WTC11 (cell line): Measurements from ENCODE around the gene RAPGEF2. TPM values are rescaled to one million over a fixed set of nuclear protein-coding genes. Genes with fewer than 3 reads are reported as not detected.
"Not testable (repeated sequence)": the region's sequence is repeated elsewhere in the genome, so short reads cannot be mapped to it uniquely, and the experiment has no call there.

ENCODE experiments used
- ATAC-seq: fragments of 200-7000 bp; cut with Tn5 transposase; 2 replicates; pipeline ENCODE4 v1.10.0; 2021; ENCODE audit warnings: mild to moderate bottlenecking, moderate library complexity
- CTCF ChIA-PET: fragments of 300-600 bp; sonication (Branson Sonifier 250); formaldehyde crosslinking; loops from one replicate; lab custom pipeline; 2021; ENCODE audit warnings: antibody characterized with exemption; lab: Charles Lee
- POLR2A ChIA-PET: fragments of 350-600 bp; sonication (Branson Sonifier 250); formaldehyde crosslinking; loops from one replicate; lab custom pipeline; 2021; ENCODE audit warnings: antibody characterized with exemption; lab: Charles Lee
- DNase-seq: peaks from one replicate; pipeline ENCODE4 v3.0.0; 2021; ENCODE audit warnings: low spot score
- H3K27ac Mint-ChIP-seq: 2 replicates; pipeline ENCODE4 v1.8.0; 2021; ENCODE audit warnings: mixed read lengths
- H3K27me3 Mint-ChIP-seq: 2 replicates; pipeline ENCODE4 v1.8.0; 2021; ENCODE audit warnings: low read depth, mild to moderate bottlenecking, moderate library complexity, mixed read lengths
- H3K36me3 Mint-ChIP-seq: 2 replicates; pipeline ENCODE4 v1.8.0; 2021; ENCODE audit warnings: mixed read lengths
- H3K4me1 Mint-ChIP-seq: 2 replicates; pipeline ENCODE4 v1.8.0; 2022; ENCODE audit warnings: mixed read lengths
- H3K4me3 Mint-ChIP-seq: 2 replicates; pipeline ENCODE4 v1.8.0; 2021; ENCODE audit warnings: mild to moderate bottlenecking, moderate library complexity, mixed read lengths
- H3K9me3 Mint-ChIP-seq: 2 replicates; pipeline ENCODE4 v1.8.0; 2021; ENCODE audit warnings: mixed read lengths
- ELF4 ChIP-seq: sonication (generic); formaldehyde crosslinking; IDR thresholded peaks from 2 replicates; pipeline ENCODE4 v1.8.1; 2022; ENCODE audit warnings: low read depth, mild to moderate bottlenecking, moderate library complexity, missing genetic modification reagents
- IRF2 ChIP-seq: sonication (generic); formaldehyde crosslinking; IDR thresholded peaks from 2 replicates; pipeline ENCODE4 v1.8.0; 2022; ENCODE audit warnings: low read depth, missing genetic modification reagents, borderline replicate concordance
- NFYB ChIP-seq: sonication (generic); formaldehyde crosslinking; conservative IDR thresholded peaks from 2 replicates; pipeline ENCODE4 v1.8.0; 2022; ENCODE audit warnings: low read depth, missing genetic modification reagents
- PRRX2 ChIP-seq: fragments of 250-450 bp; sonication (Bioruptor Pico); IDR thresholded peaks from 2 replicates; pipeline ENCODE4 v1.8.0; 2021; ENCODE audit warnings: mild to moderate bottlenecking
- SOX15 ChIP-seq: fragments of 250-450 bp; sonication (Bioruptor Pico); IDR thresholded peaks from 2 replicates; pipeline ENCODE4 v1.9.0; 2021; ENCODE audit warnings: mild to moderate bottlenecking
- TEAD1 ChIP-seq: sonication (generic); formaldehyde crosslinking; IDR thresholded peaks from 2 replicates; pipeline ENCODE4 v1.8.0; 2022; ENCODE audit warnings: mild to moderate bottlenecking, missing genetic modification reagents
- TP53 ChIP-seq: sonication (generic); formaldehyde crosslinking; IDR thresholded peaks from 2 replicates; pipeline ENCODE4 v1.8.1; 2023; ENCODE audit warnings: mild to moderate bottlenecking, missing genetic modification reagents
- ZNF219 ChIP-seq: sonication (generic); formaldehyde crosslinking; IDR thresholded peaks from 2 replicates; pipeline ENCODE4 v1.8.0; 2023; ENCODE audit warnings: missing genetic modification reagents, mild to moderate bottlenecking, borderline replicate concordance
- ZNF263 ChIP-seq: sonication (generic); formaldehyde crosslinking; IDR thresholded peaks from 2 replicates; pipeline ENCODE4 v1.8.1; 2022; ENCODE audit warnings: low read depth, mild to moderate bottlenecking, moderate library complexity, missing genetic modification reagents
- ZNF416 ChIP-seq: fragments of 250-450 bp; sonication (Bioruptor Pico); IDR thresholded peaks from 2 replicates; pipeline ENCODE4 v1.9.0; 2021; ENCODE audit warnings: mild to moderate bottlenecking, inconsistent platforms
- total RNA-seq: library from RNA; stranded (reverse); gene quantifications from 3 replicates; pipeline ENCODE4 v1.2.3, GENCODE V29; 2021
- TF ChIP-seq, protein P1 (sequence below): fragments of 250-450 bp; sonication (Bioruptor Pico); IDR thresholded peaks from 2 replicates; pipeline ENCODE4 v1.9.0; 2021; ENCODE audit warnings: mild to moderate bottlenecking
- TF ChIP-seq, protein P2 (sequence below): sonication (generic); formaldehyde crosslinking; IDR thresholded peaks from 2 replicates; pipeline ENCODE4 v1.8.0; 2023; ENCODE audit warnings: mild to moderate bottlenecking, missing genetic modification reagents
- TF ChIP-seq, protein P3 (sequence below): sonication (generic); formaldehyde crosslinking; conservative IDR thresholded peaks from 2 replicates; pipeline ENCODE4 v1.8.1; 2023; ENCODE audit warnings: mild to moderate bottlenecking, low read depth, missing genetic modification reagents, moderate library complexity
- TF ChIP-seq, protein P4 (sequence below): sonication (generic); formaldehyde crosslinking; IDR thresholded peaks from 2 replicates; pipeline ENCODE4 v1.8.0; 2022; ENCODE audit warnings: mild to moderate bottlenecking, missing genetic modification reagents
- TF ChIP-seq, protein P5 (sequence below): sonication (generic); formaldehyde crosslinking; IDR thresholded peaks from 2 replicates; pipeline ENCODE4 v1.8.0; 2022; ENCODE audit warnings: missing genetic modification reagents
- TF ChIP-seq, protein P6 (sequence below): sonication (generic); formaldehyde crosslinking; IDR thresholded peaks from 2 replicates; pipeline ENCODE4 v1.8.1; 2023; ENCODE audit warnings: mild to moderate bottlenecking, missing genetic modification reagents, moderate library complexity

The RAPGEF2 gene
- total RNA-seq, 1 experiment from 2014 or later = 40.6 TPM

DNA sequence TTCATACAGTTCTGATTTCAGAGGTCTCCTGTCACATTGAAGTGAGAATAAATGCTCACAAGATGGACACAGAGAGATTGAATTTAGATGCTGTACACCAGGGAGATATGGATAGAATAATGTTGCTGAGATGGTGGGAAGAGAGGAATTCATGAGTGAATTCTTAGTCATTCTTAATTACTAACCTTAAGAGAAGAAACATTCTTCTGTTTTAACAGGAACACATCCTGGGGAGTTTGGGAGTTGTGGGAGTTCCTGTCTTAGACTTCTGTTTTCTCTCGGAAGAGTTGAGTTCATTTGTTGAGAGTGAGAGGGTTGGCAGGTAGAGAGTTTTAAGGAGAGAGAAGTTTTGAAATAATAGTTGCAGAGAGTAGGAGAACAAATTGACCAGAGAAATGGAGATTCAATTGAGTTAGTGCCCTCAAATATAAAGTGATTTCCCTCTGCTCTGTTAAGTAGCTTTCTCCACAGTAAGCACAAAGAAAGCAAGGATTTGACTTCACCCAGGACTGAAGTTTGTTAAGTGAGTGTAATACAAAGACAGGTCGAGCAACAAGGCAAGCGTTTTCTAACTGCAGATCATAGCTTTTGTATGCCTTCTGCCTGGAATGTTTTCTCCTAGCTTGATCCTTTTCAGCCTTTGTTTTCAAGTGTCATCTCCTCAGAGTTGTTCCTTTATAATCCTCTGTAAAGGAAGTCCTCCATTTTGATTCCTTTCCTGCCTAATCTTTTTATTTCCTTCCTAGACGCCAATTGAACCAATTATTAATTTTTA, 205.9 kb downstream of the RAPGEF2 start (continued):
- TF ChIP-seq, protein P1, sequence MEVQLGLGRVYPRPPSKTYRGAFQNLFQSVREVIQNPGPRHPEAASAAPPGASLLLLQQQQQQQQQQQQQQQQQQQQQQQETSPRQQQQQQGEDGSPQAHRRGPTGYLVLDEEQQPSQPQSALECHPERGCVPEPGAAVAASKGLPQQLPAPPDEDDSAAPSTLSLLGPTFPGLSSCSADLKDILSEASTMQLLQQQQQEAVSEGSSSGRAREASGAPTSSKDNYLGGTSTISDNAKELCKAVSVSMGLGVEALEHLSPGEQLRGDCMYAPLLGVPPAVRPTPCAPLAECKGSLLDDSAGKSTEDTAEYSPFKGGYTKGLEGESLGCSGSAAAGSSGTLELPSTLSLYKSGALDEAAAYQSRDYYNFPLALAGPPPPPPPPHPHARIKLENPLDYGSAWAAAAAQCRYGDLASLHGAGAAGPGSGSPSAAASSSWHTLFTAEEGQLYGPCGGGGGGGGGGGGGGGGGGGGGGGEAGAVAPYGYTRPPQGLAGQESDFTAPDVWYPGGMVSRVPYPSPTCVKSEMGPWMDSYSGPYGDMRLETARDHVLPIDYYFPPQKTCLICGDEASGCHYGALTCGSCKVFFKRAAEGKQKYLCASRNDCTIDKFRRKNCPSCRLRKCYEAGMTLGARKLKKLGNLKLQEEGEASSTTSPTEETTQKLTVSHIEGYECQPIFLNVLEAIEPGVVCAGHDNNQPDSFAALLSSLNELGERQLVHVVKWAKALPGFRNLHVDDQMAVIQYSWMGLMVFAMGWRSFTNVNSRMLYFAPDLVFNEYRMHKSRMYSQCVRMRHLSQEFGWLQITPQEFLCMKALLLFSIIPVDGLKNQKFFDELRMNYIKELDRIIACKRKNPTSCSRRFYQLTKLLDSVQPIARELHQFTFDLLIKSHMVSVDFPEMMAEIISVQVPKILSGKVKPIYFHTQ (CRISPR knock-in tag) = no peak
- TF ChIP-seq, protein P2, sequence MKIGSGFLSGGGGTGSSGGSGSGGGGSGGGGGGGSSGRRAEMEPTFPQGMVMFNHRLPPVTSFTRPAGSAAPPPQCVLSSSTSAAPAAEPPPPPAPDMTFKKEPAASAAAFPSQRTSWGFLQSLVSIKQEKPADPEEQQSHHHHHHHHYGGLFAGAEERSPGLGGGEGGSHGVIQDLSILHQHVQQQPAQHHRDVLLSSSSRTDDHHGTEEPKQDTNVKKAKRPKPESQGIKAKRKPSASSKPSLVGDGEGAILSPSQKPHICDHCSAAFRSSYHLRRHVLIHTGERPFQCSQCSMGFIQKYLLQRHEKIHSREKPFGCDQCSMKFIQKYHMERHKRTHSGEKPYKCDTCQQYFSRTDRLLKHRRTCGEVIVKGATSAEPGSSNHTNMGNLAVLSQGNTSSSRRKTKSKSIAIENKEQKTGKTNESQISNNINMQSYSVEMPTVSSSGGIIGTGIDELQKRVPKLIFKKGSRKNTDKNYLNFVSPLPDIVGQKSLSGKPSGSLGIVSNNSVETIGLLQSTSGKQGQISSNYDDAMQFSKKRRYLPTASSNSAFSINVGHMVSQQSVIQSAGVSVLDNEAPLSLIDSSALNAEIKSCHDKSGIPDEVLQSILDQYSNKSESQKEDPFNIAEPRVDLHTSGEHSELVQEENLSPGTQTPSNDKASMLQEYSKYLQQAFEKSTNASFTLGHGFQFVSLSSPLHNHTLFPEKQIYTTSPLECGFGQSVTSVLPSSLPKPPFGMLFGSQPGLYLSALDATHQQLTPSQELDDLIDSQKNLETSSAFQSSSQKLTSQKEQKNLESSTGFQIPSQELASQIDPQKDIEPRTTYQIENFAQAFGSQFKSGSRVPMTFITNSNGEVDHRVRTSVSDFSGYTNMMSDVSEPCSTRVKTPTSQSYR (CRISPR knock-in tag) = no peak
- TF ChIP-seq PRRX2 (CRISPR knock-in tag) (no peak), TEAD1 (CRISPR knock-in tag) (no peak), TP53 (no peak), ZNF219 (CRISPR knock-in tag) (no peak), ZNF263 (no peak)
- TF ChIP-seq, protein P3, sequence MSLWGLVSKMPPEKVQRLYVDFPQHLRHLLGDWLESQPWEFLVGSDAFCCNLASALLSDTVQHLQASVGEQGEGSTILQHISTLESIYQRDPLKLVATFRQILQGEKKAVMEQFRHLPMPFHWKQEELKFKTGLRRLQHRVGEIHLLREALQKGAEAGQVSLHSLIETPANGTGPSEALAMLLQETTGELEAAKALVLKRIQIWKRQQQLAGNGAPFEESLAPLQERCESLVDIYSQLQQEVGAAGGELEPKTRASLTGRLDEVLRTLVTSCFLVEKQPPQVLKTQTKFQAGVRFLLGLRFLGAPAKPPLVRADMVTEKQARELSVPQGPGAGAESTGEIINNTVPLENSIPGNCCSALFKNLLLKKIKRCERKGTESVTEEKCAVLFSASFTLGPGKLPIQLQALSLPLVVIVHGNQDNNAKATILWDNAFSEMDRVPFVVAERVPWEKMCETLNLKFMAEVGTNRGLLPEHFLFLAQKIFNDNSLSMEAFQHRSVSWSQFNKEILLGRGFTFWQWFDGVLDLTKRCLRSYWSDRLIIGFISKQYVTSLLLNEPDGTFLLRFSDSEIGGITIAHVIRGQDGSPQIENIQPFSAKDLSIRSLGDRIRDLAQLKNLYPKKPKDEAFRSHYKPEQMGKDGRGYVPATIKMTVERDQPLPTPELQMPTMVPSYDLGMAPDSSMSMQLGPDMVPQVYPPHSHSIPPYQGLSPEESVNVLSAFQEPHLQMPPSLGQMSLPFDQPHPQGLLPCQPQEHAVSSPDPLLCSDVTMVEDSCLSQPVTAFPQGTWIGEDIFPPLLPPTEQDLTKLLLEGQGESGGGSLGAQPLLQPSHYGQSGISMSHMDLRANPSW (CRISPR knock-in tag) = no peak

DNA sequence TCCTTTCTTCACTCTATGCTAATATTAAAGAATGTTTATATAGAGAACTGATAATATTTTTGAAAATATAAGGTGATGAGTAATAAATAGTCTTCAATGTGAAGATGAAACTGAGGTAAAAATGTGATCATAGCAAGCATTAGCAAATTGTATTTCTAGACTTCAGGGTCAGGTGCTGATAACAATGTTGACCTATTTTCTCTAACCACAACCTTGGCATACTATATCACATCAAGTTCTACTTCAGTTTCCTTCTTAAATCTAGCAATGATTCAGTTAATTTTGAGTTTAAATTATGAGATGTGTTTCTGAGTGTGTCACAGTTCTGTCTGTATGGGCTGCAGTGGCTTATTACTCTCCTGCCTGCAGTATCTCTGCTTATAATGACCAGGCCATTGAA, 209.4 kb downstream of the RAPGEF2 start:
- DNase-seq (no peak), ATAC-seq (no peak)
- Mint-ChIP-seq H3K36me3 (peaks cover 2% of the 10 kb centered on the region; the same call in 1 of the 2 replicates), H3K9me3 (no peaks in the 10 kb centered on the region), H3K27ac (no peak overlapping the region), H3K4me1 (peaks cover 23% of the 10 kb centered on the region), H3K4me3 (no peak overlapping the region), H3K27me3 (no peaks in the 10 kb centered on the region)
- TF ChIP-seq ELF4 (CRISPR knock-in tag) = no peak
- no peak for TF ChIP-seq IRF2 (CRISPR knock-in tag)
- TF ChIP-seq SOX15 (CRISPR knock-in tag) = no peak
- TF ChIP-seq NFYB (CRISPR knock-in tag) = no peak
- TF ChIP-seq ZNF416 = no peak
- TF ChIP-seq, protein P4, sequence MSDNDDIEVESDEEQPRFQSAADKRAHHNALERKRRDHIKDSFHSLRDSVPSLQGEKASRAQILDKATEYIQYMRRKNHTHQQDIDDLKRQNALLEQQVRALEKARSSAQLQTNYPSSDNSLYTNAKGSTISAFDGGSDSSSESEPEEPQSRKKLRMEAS (CRISPR knock-in tag) = no peak
- ChIA-PET POLR2A (no interaction called here), CTCF (no interaction called here)

DNA sequence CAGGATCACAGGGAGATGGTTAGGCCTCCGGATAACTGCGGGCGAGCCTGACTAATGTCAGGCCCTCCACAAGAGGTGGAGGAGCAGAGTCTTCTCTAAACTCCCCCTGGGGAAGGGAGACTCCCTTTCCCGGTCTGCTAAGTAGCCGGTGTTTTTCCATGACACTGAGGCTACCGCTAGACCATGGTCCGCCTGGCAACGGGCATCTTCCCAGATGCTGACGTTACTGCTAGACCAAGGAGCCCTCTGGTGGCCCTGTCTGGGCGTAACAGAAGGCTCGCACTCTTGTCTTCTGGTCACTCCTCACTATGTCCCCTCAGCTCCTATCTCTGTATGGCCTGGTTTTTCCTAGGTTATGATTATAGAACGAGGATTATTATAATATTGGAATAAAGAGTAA, 213.0 kb downstream of the RAPGEF2 start:
- H3K4me3 Mint-ChIP-seq, ATAC-seq: not testable (repeated sequence)
- DNase-seq = peak; percentile 81
- TF ChIP-seq, protein P5, sequence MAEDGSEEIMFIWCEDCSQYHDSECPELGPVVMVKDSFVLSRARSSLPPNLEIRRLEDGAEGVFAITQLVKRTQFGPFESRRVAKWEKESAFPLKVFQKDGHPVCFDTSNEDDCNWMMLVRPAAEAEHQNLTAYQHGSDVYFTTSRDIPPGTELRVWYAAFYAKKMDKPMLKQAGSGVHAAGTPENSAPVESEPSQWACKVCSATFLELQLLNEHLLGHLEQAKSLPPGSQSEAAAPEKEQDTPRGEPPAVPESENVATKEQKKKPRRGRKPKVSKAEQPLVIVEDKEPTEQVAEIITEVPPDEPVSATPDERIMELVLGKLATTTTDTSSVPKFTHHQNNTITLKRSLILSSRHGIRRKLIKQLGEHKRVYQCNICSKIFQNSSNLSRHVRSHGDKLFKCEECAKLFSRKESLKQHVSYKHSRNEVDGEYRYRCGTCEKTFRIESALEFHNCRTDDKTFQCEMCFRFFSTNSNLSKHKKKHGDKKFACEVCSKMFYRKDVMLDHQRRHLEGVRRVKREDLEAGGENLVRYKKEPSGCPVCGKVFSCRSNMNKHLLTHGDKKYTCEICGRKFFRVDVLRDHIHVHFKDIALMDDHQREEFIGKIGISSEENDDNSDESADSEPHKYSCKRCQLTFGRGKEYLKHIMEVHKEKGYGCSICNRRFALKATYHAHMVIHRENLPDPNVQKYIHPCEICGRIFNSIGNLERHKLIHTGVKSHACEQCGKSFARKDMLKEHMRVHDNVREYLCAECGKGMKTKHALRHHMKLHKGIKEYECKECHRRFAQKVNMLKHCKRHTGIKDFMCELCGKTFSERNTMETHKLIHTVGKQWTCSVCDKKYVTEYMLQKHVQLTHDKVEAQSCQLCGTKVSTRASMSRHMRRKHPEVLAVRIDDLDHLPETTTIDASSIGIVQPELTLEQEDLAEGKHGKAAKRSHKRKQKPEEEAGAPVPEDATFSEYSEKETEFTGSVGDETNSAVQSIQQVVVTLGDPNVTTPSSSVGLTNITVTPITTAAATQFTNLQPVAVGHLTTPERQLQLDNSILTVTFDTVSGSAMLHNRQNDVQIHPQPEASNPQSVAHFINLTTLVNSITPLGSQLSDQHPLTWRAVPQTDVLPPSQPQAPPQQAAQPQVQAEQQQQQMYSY = peak; percentile 75
- TF ChIP-seq, protein P6, sequence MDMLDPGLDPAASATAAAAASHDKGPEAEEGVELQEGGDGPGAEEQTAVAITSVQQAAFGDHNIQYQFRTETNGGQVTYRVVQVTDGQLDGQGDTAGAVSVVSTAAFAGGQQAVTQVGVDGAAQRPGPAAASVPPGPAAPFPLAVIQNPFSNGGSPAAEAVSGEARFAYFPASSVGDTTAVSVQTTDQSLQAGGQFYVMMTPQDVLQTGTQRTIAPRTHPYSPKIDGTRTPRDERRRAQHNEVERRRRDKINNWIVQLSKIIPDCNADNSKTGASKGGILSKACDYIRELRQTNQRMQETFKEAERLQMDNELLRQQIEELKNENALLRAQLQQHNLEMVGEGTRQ (CRISPR knock-in tag) = 0 out of 2 replicates have a peak, but pooled peaks have one; percentile 2
- TF ChIP-seq, all 79 proteins: peak for 2; not testable (repeated sequence) for 77
- POLR2A ChIA-PET = interaction anchor here (1.0 kb wide), 1 partner anchor 20 kb away, joined by 3 read pairs; no protein-coding TSS in a partner anchor
- H3K4me1 Mint-ChIP-seq, H3K27me3 Mint-ChIP-seq, H3K9me3 Mint-ChIP-seq, H3K36me3 Mint-ChIP-seq: not testable (repeated sequence)
- CTCF ChIA-PET = interaction anchor here (0.8 kb wide), 1 partner anchor 22 kb away, joined by 3 read pairs; no protein-coding TSS in a partner anchor
- H3K27ac Mint-ChIP-seq = peak overlapping the region; percentile 70
